ENCODE measurements around the gene CTNND2. TPM values are rescaled to one million over a fixed set of nuclear protein-coding genes. Genes with fewer than 3 reads are reported as not detected.

The CTNND2 gene
- total and polyA plus RNA-seq, 10 of the 15 experiments (the other 5 are each of a cell fraction or from before 2014, with no cell fraction given) = 0.02 to 0.16 (median 0.04) TPM; not detected in 7

DNA sequence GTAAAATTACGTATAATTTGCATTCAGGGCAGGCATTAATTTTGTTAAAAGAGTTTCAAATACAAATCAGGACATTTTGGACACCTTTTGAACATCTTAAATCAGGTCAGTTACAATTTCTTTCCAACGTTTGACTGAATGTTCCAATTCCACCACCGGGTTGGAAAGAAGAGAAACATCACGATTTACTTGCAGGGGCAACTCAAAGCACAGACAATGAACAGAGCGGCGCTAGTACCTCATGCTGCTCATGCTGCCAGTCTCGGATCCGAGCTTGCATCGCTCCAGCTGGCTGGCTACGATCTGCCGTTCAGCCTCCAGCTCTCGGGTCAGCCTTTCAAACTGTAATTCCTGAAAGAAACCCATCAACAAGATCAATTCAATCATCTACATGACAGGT lies 339.5 kb downstream of the CTNND2 start:
- no peak overlapping the region for H3K27ac ChIP-seq (ENCODE audit: control insufficient read depth, insufficient read depth)
- H3K9ac ChIP-seq (ENCODE audit: control insufficient read depth, insufficient read depth, low read length) = no peak overlapping the region
- DNase-seq (ENCODE audit: low read depth, low spot score) (no peak), ATAC-seq (no peak), FAIRE-seq (no peak)
- H3K4me3 ChIP-seq = no peak overlapping the region
- no TSS peak for BruUV-seq (replicated peaks)
- intact Hi-C loops (cut with micrococcal nuclease; ENCODE audit: unreplicated experiment) = no loop called here
- TF ChIP-seq, protein P1, sequence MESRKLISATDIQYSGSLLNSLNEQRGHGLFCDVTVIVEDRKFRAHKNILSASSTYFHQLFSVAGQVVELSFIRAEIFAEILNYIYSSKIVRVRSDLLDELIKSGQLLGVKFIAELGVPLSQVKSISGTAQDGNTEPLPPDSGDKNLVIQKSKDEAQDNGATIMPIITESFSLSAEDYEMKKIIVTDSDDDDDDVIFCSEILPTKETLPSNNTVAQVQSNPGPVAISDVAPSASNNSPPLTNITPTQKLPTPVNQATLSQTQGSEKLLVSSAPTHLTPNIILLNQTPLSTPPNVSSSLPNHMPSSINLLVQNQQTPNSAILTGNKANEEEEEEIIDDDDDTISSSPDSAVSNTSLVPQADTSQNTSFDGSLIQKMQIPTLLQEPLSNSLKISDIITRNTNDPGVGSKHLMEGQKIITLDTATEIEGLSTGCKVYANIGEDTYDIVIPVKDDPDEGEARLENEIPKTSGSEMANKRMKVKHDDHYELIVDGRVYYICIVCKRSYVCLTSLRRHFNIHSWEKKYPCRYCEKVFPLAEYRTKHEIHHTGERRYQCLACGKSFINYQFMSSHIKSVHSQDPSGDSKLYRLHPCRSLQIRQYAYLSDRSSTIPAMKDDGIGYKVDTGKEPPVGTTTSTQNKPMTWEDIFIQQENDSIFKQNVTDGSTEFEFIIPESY (IDR thresholded peaks at IDR 0.05) = no peak
- TF ChIP-seq HDAC2 (IDR thresholded peaks at IDR 0.05) = no peak
- TF ChIP-seq ZNF622 (IDR thresholded peaks at IDR 0.05) = no peak
- H3K27me3 ChIP-seq (replicated peaks in 1 of 2; ENCODE audit: control insufficient read depth in 2 of 2, insufficient read depth in 2 of 2, low read length in 1 of 2) = no peaks in the 10 kb centered on the region
- no peak overlapping the region for H3K4me2 ChIP-seq (ENCODE audit: control insufficient read depth, insufficient read depth)
- ChIA-PET POLR2A (no interaction called here), RAD21 (ENCODE audit: unreplicated experiment) (no interaction called here), CTCF (interaction anchor here (0.6 kb wide), 1 partner anchor 31 kb away, joined by 3 read pairs; no protein-coding TSS in a partner anchor), SMC1A (ENCODE audit: uncharacterized antibody, unreplicated experiment) (no interaction called here)
- H4K20me1 ChIP-seq (ENCODE audit: control insufficient read depth, insufficient read depth) = no peaks in the 10 kb centered on the region
- H3K36me3 ChIP-seq (ENCODE audit: control insufficient read depth in 2 of 2, insufficient read depth in 2 of 2, low read length in 1 of 2) = no peaks in the 10 kb centered on the region
- 41% methylated on average over 12 of the region's 12 CpGs for WGBS (ENCODE audit: insufficient coverage, insufficient replicate concordance, low lambda C conversion rate, missing lambda C conversion rate)
- in situ Hi-C loops (cut with MboI) = no loop called here
- H3K4me1 ChIP-seq (ENCODE audit: control insufficient read depth, insufficient read depth, low read length) = no peaks in the 10 kb centered on the region
- no peaks in the 10 kb centered on the region for H3K9me3 ChIP-seq (replicated peaks; ENCODE audit: control insufficient read depth, insufficient read depth, low read length)
- no peaks in the 10 kb centered on the region for H3K79me2 ChIP-seq (ENCODE audit: control insufficient read depth, insufficient read depth, low read length)
- H2AFZ ChIP-seq (ENCODE audit: control insufficient read depth, low read depth, low read length) = no peak overlapping the region

DNA sequence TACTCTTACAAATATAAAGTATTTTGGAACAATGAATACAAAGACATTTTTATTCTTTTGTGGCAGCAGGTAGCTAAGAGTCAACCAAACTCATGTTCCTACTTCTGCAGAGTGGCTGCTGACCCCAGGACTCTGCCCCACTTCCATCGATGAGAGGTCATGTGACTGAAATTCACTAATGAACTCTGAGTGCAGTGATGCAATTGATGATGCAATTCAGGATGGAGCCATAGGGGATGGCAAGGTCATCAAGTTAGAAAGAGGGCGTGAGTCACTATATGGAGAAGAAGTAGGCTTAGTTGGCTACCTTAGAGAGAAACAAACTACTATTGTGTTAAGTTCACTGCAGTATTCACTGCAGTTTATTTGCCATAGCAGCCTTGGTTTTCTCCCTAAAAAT lies 340.4 kb downstream of the CTNND2 start:
- Histone ChIP-seq H3K79me2 (ENCODE audit: control insufficient read depth, insufficient read depth, low read length) (no peaks in the 10 kb centered on the region), H4K20me1 (ENCODE audit: control insufficient read depth, insufficient read depth) (no peaks in the 10 kb centered on the region), H3K27ac (ENCODE audit: control insufficient read depth, insufficient read depth) (no peak overlapping the region), H2AFZ (ENCODE audit: control insufficient read depth, low read depth, low read length) (no peak overlapping the region), H3K9me3 (replicated peaks; ENCODE audit: control insufficient read depth, insufficient read depth, low read length) (no peaks in the 10 kb centered on the region), H3K4me2 (ENCODE audit: control insufficient read depth, insufficient read depth) (no peak overlapping the region), H3K9ac (ENCODE audit: control insufficient read depth, insufficient read depth, low read length) (no peak overlapping the region), H3K36me3 (ENCODE audit: control insufficient read depth in 2 of 2, insufficient read depth in 2 of 2, low read length in 1 of 2) (no peaks in the 10 kb centered on the region), H3K4me3 (no peak overlapping the region), H3K27me3 (replicated peaks in 1 of 2; ENCODE audit: control insufficient read depth in 2 of 2, insufficient read depth in 2 of 2, low read length in 1 of 2) (no peaks in the 10 kb centered on the region), H3K4me1 (ENCODE audit: control insufficient read depth, insufficient read depth, low read length) (no peaks in the 10 kb centered on the region)
- SMC1A ChIA-PET (ENCODE audit: uncharacterized antibody, unreplicated experiment) = interaction anchor here (0.6 kb wide), 1 partner anchor 219 kb away, joined by 3 read pairs; no protein-coding TSS in a partner anchor
- BruUV-seq (replicated peaks) = no TSS peak
- FAIRE-seq (no peak), DNase-seq (ENCODE audit: low read depth, low spot score) (no peak), ATAC-seq (no peak)
- POLR2A ChIA-PET = no interaction called here
- RAD21 ChIA-PET (ENCODE audit: unreplicated experiment) = no interaction called here
- WGBS (ENCODE audit: insufficient coverage, insufficient replicate concordance, low lambda C conversion rate, missing lambda C conversion rate) = 23% methylated on average over 2 of the region's 2 CpGs
- intact Hi-C loops (cut with micrococcal nuclease; ENCODE audit: unreplicated experiment) = no loop called here
- CTCF ChIA-PET = no interaction called here
- in situ Hi-C loops (cut with MboI) = no loop called here
- TF ChIP-seq CREM (IDR thresholded peaks at IDR 0.05; ENCODE audit: low read depth) = no peak
- TF ChIP-seq, protein P2, sequence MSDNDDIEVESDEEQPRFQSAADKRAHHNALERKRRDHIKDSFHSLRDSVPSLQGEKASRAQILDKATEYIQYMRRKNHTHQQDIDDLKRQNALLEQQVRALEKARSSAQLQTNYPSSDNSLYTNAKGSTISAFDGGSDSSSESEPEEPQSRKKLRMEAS (IDR thresholded peaks at IDR 0.05; ENCODE audit: low read depth, low read length) = no peak
- TF ChIP-seq RB1 (IDR thresholded peaks at IDR 0.05; ENCODE audit: borderline replicate concordance) = no peak
- no peak for TF ChIP-seq ZZZ3 (IDR thresholded peaks at IDR 0.05; ENCODE audit: control insufficient read depth, insufficient read length, low read depth)
- TF ChIP-seq, protein P3, sequence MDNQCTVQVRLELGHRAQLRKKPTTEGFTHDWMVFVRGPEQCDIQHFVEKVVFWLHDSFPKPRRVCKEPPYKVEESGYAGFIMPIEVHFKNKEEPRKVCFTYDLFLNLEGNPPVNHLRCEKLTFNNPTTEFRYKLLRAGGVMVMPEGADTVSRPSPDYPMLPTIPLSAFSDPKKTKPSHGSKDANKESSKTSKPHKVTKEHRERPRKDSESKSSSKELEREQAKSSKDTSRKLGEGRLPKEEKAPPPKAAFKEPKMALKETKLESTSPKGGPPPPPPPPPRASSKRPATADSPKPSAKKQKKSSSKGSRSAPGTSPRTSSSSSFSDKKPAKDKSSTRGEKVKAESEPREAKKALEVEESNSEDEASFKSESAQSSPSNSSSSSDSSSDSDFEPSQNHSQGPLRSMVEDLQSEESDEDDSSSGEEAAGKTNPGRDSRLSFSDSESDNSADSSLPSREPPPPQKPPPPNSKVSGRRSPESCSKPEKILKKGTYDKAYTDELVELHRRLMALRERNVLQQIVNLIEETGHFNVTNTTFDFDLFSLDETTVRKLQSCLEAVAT (IDR thresholded peaks at IDR 0.05) = no peak
- no peak for TF ChIP-seq TCF7 (IDR thresholded peaks at IDR 0.05; ENCODE audit: borderline replicate concordance)
- no peak for TF ChIP-seq CEBPB (IDR thresholded peaks at IDR 0.05; ENCODE audit: borderline replicate concordance in 1 of 2, low read depth in 2 of 2, low read length in 2 of 2)
- TF ChIP-seq SMAD1 (IDR thresholded peaks at IDR 0.05; ENCODE audit: low read depth, partially characterized antibody) = no peak
- no peak for TF ChIP-seq ZNF274 (IDR thresholded peaks at IDR 0.05; ENCODE audit: insufficient read depth, insufficient read length)

All from GM12878 (cell line).